Osteoblast (primary cell): ENCODE results near the gene NUP93. TPM values are rescaled to one million over a fixed set of nuclear protein-coding genes. Genes with fewer than 3 reads are reported as not detected.

ENCODE experiments used
- DNase-seq: peaks from one replicate; pipeline ENCODE4 v3.0.0; 2011; ENCODE audit warnings: low spot score, mixed read lengths; ENCODE audit not compliant: insufficient read length; ENCODE audit errors: missing footprints
- H2AFZ ChIP-seq: 2 replicates; pipeline ENCODE4 v1.6.0; 2011; ENCODE audit warnings: mild to moderate bottlenecking, low read length
- H3K27ac ChIP-seq: 2 replicates; pipeline ENCODE4 v1.5.1; 2011; ENCODE audit warnings: mild to moderate bottlenecking, low read depth, low read length, moderate library complexity
- H3K27me3 ChIP-seq: 2 replicates; pipeline ENCODE4 v1.6.0; 2012; ENCODE audit warnings: mild to moderate bottlenecking, control low read depth, inconsistent platforms, low read length, moderate library complexity; ENCODE audit not compliant: insufficient read depth
- H3K36me3 ChIP-seq: 2 replicates; pipeline ENCODE4 v1.5.1; 2011; ENCODE audit warnings: mild to moderate bottlenecking, low read length, control low read depth, moderate library complexity; ENCODE audit not compliant: insufficient read depth
- H3K4me1 ChIP-seq: 2 replicates; pipeline ENCODE4 v1.5.1; 2011; ENCODE audit warnings: mild to moderate bottlenecking, low read length, control low read depth, moderate library complexity; ENCODE audit not compliant: insufficient read depth
- H3K4me2 ChIP-seq: 2 replicates; pipeline ENCODE4 v1.6.0; 2011; ENCODE audit warnings: mild to moderate bottlenecking, low read length; ENCODE audit not compliant: insufficient read depth
- H3K4me3 ChIP-seq: fragments of 200-600 bp; sonication (generic); 3 replicates; pipeline ENCODE4 v1.5.1; 2012; ENCODE audit warnings: mild to moderate bottlenecking, low read length, inconsistent platforms; ENCODE audit not compliant: insufficient read depth
- H3K79me2 ChIP-seq: 2 replicates; pipeline ENCODE4 v1.6.0; 2012; ENCODE audit warnings: mild to moderate bottlenecking, low read length, control low read depth, inconsistent platforms; ENCODE audit not compliant: insufficient read depth
- H3K9me3 ChIP-seq: 2 replicates; pipeline ENCODE4 v1.5.1; 2011; ENCODE audit warnings: low read depth, low read length, control low read depth
- H4K20me1 ChIP-seq: 2 replicates; pipeline ENCODE4 v1.6.0; 2012; ENCODE audit warnings: mild to moderate bottlenecking, low read length, control low read depth; ENCODE audit not compliant: insufficient read depth
- total RNA-seq: library from RNA; depleted of rRNA; stranded (reverse); fragments of >200 nt; gene quantifications from 2 replicates; pipeline ENCODE4 v1.2.3, GENCODE V29; 2012
- TF ChIP-seq, protein P1 (sequence below): IDR thresholded peaks from 2 replicates; pipeline ENCODE4 v1.5.1; 2011; ENCODE audit warnings: mild to moderate bottlenecking, low read depth, low read length, moderate library complexity; ENCODE audit errors: extremely low read depth

Gene NUP93
- total RNA-seq, 1 donor: 40.5 TPM

DNA sequence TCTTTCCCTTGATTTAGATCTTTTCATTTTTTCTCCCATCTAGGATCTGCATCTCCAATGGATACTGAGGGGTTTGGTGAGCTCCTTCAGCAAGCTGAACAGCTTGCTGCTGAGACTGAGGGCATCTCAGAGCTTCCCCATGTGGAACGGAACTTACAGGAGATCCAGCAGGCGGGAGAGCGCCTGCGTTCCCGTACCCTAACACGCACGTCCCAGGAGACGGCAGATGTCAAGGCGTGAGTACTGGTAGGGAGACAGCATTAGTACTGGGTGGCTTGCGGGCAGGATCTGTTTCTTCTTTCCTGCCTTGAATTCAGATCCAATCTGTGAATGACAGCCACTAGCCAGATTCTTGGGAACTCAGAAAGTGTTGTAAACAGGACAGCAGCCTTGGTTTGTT lies 18.3 kb downstream of the NUP93 start:
- Histone ChIP-seq H3K4me3 (no peak overlapping the region), H3K36me3 (peaks cover 4% of the 10 kb centered on the region), H3K27ac (no peak overlapping the region), H3K4me1 (peaks cover 14% of the 10 kb centered on the region), H2AFZ (no peak overlapping the region), H3K9me3 (no peaks in the 10 kb centered on the region), H3K4me2 (no peak overlapping the region), H4K20me1 (no peaks in the 10 kb centered on the region), H3K27me3 (no peaks in the 10 kb centered on the region), H3K79me2 (peaks cover 89% of the 10 kb centered on the region)
- TF ChIP-seq, protein P1, sequence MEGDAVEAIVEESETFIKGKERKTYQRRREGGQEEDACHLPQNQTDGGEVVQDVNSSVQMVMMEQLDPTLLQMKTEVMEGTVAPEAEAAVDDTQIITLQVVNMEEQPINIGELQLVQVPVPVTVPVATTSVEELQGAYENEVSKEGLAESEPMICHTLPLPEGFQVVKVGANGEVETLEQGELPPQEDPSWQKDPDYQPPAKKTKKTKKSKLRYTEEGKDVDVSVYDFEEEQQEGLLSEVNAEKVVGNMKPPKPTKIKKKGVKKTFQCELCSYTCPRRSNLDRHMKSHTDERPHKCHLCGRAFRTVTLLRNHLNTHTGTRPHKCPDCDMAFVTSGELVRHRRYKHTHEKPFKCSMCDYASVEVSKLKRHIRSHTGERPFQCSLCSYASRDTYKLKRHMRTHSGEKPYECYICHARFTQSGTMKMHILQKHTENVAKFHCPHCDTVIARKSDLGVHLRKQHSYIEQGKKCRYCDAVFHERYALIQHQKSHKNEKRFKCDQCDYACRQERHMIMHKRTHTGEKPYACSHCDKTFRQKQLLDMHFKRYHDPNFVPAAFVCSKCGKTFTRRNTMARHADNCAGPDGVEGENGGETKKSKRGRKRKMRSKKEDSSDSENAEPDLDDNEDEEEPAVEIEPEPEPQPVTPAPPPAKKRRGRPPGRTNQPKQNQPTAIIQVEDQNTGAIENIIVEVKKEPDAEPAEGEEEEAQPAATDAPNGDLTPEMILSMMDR: no peak
- no peak for DNase-seq

DNA sequence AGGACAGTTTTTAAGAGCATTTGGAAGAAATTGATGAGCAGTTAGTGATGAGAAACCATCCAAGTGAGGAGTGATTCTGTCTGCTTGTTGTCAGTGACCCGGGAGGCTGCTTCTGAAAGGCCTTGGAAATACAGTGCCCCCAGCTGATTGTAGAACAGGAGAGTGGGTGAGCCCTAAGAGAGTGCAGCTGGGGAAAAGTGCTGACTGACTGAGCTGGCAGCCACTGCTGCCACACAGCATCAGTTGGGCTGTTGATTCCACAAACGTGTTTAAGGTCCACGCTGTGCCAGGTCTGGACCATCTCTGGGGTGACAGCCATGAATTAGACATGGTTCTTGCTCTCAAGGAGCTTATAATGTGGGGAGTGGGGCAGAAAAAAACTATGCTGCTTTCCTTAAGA lies 18.9 kb downstream of the NUP93 start:
- H4K20me1 ChIP-seq: no peaks in the 10 kb centered on the region
- TF ChIP-seq, protein P1: no peak
- DNase-seq: no peak
- H3K79me2 ChIP-seq: peaks cover 83% of the 10 kb centered on the region
- no peaks in the 10 kb centered on the region for H3K27me3 ChIP-seq
- no peak overlapping the region for H3K4me2 ChIP-seq
- H3K27ac ChIP-seq: no peak overlapping the region
- H3K4me3 ChIP-seq: no peak overlapping the region
- no peaks in the 10 kb centered on the region for H3K9me3 ChIP-seq
- peaks cover 4% of the 10 kb centered on the region for H3K36me3 ChIP-seq
- H2AFZ ChIP-seq: no peak overlapping the region
- peaks cover 11% of the 10 kb centered on the region for H3K4me1 ChIP-seq

DNA sequence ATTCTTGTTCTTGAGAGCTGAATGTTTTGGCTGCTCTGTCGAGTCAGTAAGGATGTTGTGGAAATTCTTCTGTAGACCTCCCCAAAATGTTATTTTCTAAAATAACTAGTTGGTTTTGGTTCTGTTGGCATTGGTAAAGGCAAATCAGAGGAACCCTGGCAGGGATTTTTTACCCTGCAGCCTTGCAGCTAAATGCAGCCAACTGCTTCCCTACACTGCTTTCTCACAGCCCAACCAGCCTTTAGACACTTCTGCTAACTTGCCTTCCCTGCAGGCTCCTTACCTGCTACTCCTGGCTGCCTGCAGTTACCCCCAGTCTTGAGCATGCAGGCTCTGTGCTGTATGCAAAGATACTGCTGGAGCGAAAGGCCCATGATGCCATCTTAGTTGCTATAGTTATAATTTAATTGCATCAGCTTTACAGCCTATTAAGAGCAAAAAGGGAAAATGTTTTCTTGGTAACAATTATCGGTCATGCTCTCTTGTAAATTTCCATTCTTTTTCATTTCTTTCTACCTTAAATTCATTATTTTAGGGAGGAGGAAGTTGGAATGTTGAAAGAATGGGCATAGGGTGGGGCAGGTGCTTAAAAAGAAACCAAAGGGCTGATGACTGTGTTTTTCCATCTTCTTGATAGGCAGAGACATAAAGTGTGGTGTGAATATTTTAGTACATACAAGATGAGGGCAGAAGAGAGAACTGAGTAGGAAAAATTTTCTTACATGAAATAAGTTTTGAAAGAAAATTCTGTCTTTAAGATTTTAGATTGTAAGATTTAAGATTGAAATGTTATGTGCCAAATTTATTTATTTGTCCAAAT lies 20.0 kb downstream of the NUP93 start:
- no peak overlapping the region for H2AFZ ChIP-seq
- H3K4me2 ChIP-seq: no peak overlapping the region
- peaks cover 7% of the 10 kb centered on the region for H3K4me1 ChIP-seq
- H3K4me3 ChIP-seq: no peak overlapping the region
- H3K27me3 ChIP-seq: no peaks in the 10 kb centered on the region
- no peaks in the 10 kb centered on the region for H4K20me1 ChIP-seq
- H3K9me3 ChIP-seq: no peaks in the 10 kb centered on the region
- no peak overlapping the region for H3K27ac ChIP-seq
- H3K36me3 ChIP-seq: peaks cover 4% of the 10 kb centered on the region
- TF ChIP-seq, protein P1: no peak
- peaks cover 83% of the 10 kb centered on the region for H3K79me2 ChIP-seq
- no peak for DNase-seq

DNA sequence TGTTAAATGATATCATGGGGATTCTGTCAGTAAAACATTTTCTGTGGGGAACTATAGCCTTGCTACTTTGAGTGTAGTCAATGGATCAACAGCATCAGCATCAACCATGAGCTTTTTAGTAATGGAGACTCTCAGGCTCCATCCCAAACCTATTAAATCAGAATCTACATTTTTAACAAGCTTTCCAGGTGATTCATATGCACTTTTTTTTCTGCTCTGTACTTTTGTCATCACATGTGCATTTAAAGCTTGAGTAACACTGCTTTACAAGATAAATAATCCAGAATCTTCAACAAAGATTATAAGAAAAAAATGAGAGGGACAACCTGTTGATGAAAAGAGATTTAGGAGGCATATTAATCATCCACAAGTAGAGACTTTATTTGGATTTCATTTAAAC lies 23.5 kb downstream of the NUP93 start:
- peaks cover 80% of the 10 kb centered on the region for H3K79me2 ChIP-seq
- H4K20me1 ChIP-seq: no peaks in the 10 kb centered on the region
- DNase-seq: no peak
- no peaks in the 10 kb centered on the region for H3K27me3 ChIP-seq
- H2AFZ ChIP-seq: no peak overlapping the region
- H3K4me1 ChIP-seq: peaks cover 7% of the 10 kb centered on the region
- peaks cover 4% of the 10 kb centered on the region for H3K36me3 ChIP-seq
- H3K27ac ChIP-seq: no peak overlapping the region
- no peaks in the 10 kb centered on the region for H3K9me3 ChIP-seq
- H3K4me3 ChIP-seq: no peak overlapping the region
- H3K4me2 ChIP-seq: no peak overlapping the region
- TF ChIP-seq, protein P1: no peak
